Caki2 (cell line): Measurements from ENCODE around the gene ZNF732. TPM values are rescaled to one million over a fixed set of nuclear protein-coding genes. Genes with fewer than 3 reads are reported as not detected.
A peak's percentile ranks its signal among the peaks of the same experiment; 100 is the strongest.
"Not testable (repeated sequence)": the region's sequence is repeated elsewhere in the genome, so short reads cannot be mapped to it uniquely, and the experiment has no call there.

Experiments used
- DNase-seq: peaks from one replicate; pipeline ENCODE4 v3.0.0-alpha.2; 2015; ENCODE audit warnings: low read depth
- in situ Hi-C: cut with HindIII; loops from 2 replicates; pipeline ENCODE4 v1.10.0; 2016; ENCODE audit warnings: low sequenced_read_pairs, low pct_unique_long_range_greater_than_20kb, mixed read lengths
- total RNA-seq: library from RNA; depleted of rRNA; stranded (reverse); fragments of >200 nt; shearing (Covaris generic); gene quantifications from 2 replicates; pipeline ENCODE4 v1.2.3, GENCODE V29; 2014; ENCODE audit warnings: low replicate concordance; rRNA removed

Gene ZNF732
- not detected in 2 replicates for total RNA-seq

GRCh38 chr4:304969-305680 lies at the start of gene ZNF732:
Gene ZNF732, minus strand, starts transcription at chr4:305474. Its CDS starts 164 bp downstream, at chr4:305310.
- no peak for DNase-seq
- in situ Hi-C loops = no loop called here

- in situ Hi-C loops = no loop called here
- DNase-seq = no peak
Measured at GRCh38 chr4:340011-340410, 34.7 kb upstream of the ZNF732 start.

GRCh38 chr4:338759-339097 lies 33.5 kb upstream of the ZNF732 start:
- in situ Hi-C loops = no loop called here
- no peak for DNase-seq

- in situ Hi-C loops = no loop called here
- DNase-seq = peak; percentile 14
Measured at GRCh38 chr4:337932-338758, 32.9 kb upstream of the ZNF732 start.

GRCh38 chr4:337143-337931 lies 32.1 kb upstream of the ZNF732 start, which contains the start of gene ZNF141:
Gene ZNF141, plus strand, starts transcription at chr4:337814. Its CDS starts 170 bp downstream, at chr4:337984.
- in situ Hi-C loops = no loop called here
- DNase-seq = peak; percentile 97

GRCh38 chr4:336893-337142 lies 31.5 kb upstream of the ZNF732 start:
- in situ Hi-C loops = no loop called here
- no peak for DNase-seq

GRCh38 chr4:336099-336892 lies 31.0 kb upstream of the ZNF732 start:
- in situ Hi-C loops = no loop called here
- DNase-seq = no peak

- no peak for DNase-seq
- in situ Hi-C loops = no loop called here
Measured at GRCh38 chr4:335515-335914, 30.2 kb upstream of the ZNF732 start.

GRCh38 chr4:328729-329128 lies 23.5 kb upstream of the ZNF732 start:
- in situ Hi-C loops = no loop called here

GRCh38 chr4:314296-314903 lies 9.1 kb upstream of the ZNF732 start:
- no peak for DNase-seq
- in situ Hi-C loops = no loop called here

More at GRCh38 chr4:328729-329128, 23.5 kb upstream of the ZNF732 start:
- DNase-seq = no peak

- DNase-seq = no peak
- in situ Hi-C loops = no loop called here
Measured at GRCh38 chr4:309807-310206, 4.5 kb upstream of the ZNF732 start.

GRCh38 chr4:306551-306961 lies 1.3 kb upstream of the ZNF732 start:
- peak; percentile 54 for DNase-seq
- in situ Hi-C loops = no loop called here

- DNase-seq, in situ Hi-C loops: not testable (repeated sequence)
Measured at GRCh38 chr4:304516-304915, 758 bp downstream of the ZNF732 start.

GRCh38 chr4:302381-302780 lies 2.9 kb downstream of the ZNF732 start:
- in situ Hi-C loops = no loop called here
- no peak for DNase-seq

- in situ Hi-C loops = no loop called here
- DNase-seq = no peak
Measured at GRCh38 chr4:294732-295131, 10.5 kb downstream of the ZNF732 start.

- in situ Hi-C loops = no loop called here
- no peak for DNase-seq
Measured at GRCh38 chr4:288891-289290, 16.4 kb downstream of the ZNF732 start.

- DNase-seq = no peak
- in situ Hi-C loops = no loop called here
Measured at GRCh38 chr4:273309-274017, 31.8 kb downstream of the ZNF732 start.
